Gastroesophageal sphincter (tissue), 4 donors: ENCODE results near the gene DHX57. TPM values are rescaled to one million over a fixed set of nuclear protein-coding genes. Genes with fewer than 3 reads are reported as not detected.
A peak's percentile ranks its signal among the peaks of the same experiment; 100 is the strongest.

Experiments used
- ATAC-seq: fragments of 150-250 bp; one replicate; pipeline ENCODE4 v1.9.1; 2016; ENCODE audit warnings: mild to moderate bottlenecking, moderate library complexity
- H3K27ac ChIP-seq, 4 donors: fragments of 200-600 bp; sonication (generic) in 3 of 4; 1 replicate in 3 of 4; 2 replicates in 1 of 4; pipeline ENCODE4 v1.5.1; 2016 to 2019
- H3K27me3 ChIP-seq: fragments of 200-600 bp; sonication (generic); one replicate; pipeline ENCODE4 v1.5.1; 2019
- H3K36me3 ChIP-seq, 2 donors: fragments of 200-600 bp; sonication (generic); one replicate each; pipeline ENCODE4 v1.5.1; 2019; ENCODE audit warnings: control low read depth in 1 of 2
- H3K4me1 ChIP-seq, 3 donors: fragments of 200-600 bp; sonication (generic); 1 replicate in 2 of 3; 2 replicates in 1 of 3; pipeline ENCODE4 v1.5.1; 2016 to 2019; ENCODE audit warnings: control low read depth in 2 of 3
- H3K4me3 ChIP-seq, 2 donors: fragments of 200-600 bp; sonication (generic); one replicate each; pipeline ENCODE4 v1.5.1; 2019; ENCODE audit warnings: mild to moderate bottlenecking in 1 of 2, moderate library complexity in 1 of 2
- H3K9me3 ChIP-seq, 3 donors: fragments of 200-600 bp; sonication (generic); one replicate each; pipeline ENCODE4 v1.5.1; 2017 to 2019; ENCODE audit warnings: control low read depth in 2 of 3
- CTCF ChIP-seq, 4 experiments: fragments of 200-600 bp in 2 of 4; fragments of 450-650 bp in 2 of 4; sonication (generic) in 1 of 4; IDR thresholded peaks; one replicate each; pipeline ENCODE4 v1.5.1; 2017 to 2019; ENCODE audit warnings: antibody characterized with exemption in 4 of 4, mild to moderate bottlenecking in 2 of 4, moderate library complexity in 2 of 4
- EP300 ChIP-seq: sonication (generic); formaldehyde crosslinking; IDR thresholded peaks from one replicate; pipeline ENCODE4 v1.6.1; 2017; ENCODE audit warnings: antibody characterized with exemption, mild to moderate bottlenecking
- POLR2A ChIP-seq, 2 donors: fragments of 450-650 bp; IDR thresholded peaks; one replicate each; pipeline ENCODE4 v1.6.1; 2017; ENCODE audit warnings: antibody characterized with exemption in 2 of 2, mild to moderate bottlenecking in 2 of 2, moderate library complexity in 1 of 2
- POLR2AphosphoS5 ChIP-seq: sonication (generic); formaldehyde crosslinking; IDR thresholded peaks from one replicate; pipeline ENCODE4 v1.6.1; 2017; ENCODE audit warnings: antibody characterized with exemption
- WGBS, 2 donors: methylation state at CpG; one replicate each; pipeline ENCODE4 v1.1.5; 2018; ENCODE audit warnings: low coverage in 1 of 2; 5-methylcytosine and 5-hydroxymethylcytosine counted together
- small RNA-seq, 4 donors: library from RNA; depleted of rRNA; stranded (forward); fragments of <200 nt; gene quantifications; one replicate each; pipeline ENCODE3, GENCODE V24; 2016
- total RNA-seq, 4 donors: library from RNA; depleted of rRNA; stranded (reverse); fragments of >200 nt; gene quantifications; one replicate each; pipeline ENCODE4 v1.1.0, GENCODE V29; 2016

The DHX57 gene
- total RNA-seq, 4 donors from 2014 or later: 10.9 to 24.1 (median 20.1) TPM

- peaks cover 13 to 73% (median 29%) of the 10 kb centered on the region in 3 donors for H3K4me1 ChIP-seq
- H3K36me3 ChIP-seq: peaks cover 9 to 63% of the 10 kb centered on the region in 2 donors
- H3K9me3 ChIP-seq: no peaks in the 10 kb centered on the region
- 90 to 91% methylated on average over 9 of the region's 9 CpGs for WGBS, 2 donors
- TF ChIP-seq CTCF (IDR thresholded peaks at IDR 0.05) (no peak), POLR2A (IDR thresholded peaks at IDR 0.05) (no peak), EP300 (no peak), POLR2AphosphoS5 (no peak)
- no peak for ATAC-seq
- H3K27ac ChIP-seq: no peak overlapping the region
- H3K27me3 ChIP-seq: no peaks in the 10 kb centered on the region
- H3K4me3 ChIP-seq: no peak overlapping the region
Measured at GRCh38 chr2:38748391-38748790, 127.3 kb downstream of the DHX57 start.

GRCh38 chr2:38747819-38748218 is 127.9 kb downstream of the DHX57 start:
- Histone ChIP-seq H3K4me1 (peaks cover 13 to 78% (median 29%) of the 10 kb centered on the region in 3 donors), H3K9me3 (no peaks in the 10 kb centered on the region), H3K36me3 (peaks cover 9 to 68% of the 10 kb centered on the region in 2 donors), H3K27ac (peak overlapping the region in 3 of 4 donors; percentile 1 to 25 (median 11)), H3K4me3 (no peak overlapping the region), H3K27me3 (no peaks in the 10 kb centered on the region)
- ATAC-seq: no peak
- TF ChIP-seq CTCF (IDR thresholded peaks at IDR 0.05): no peak
- TF ChIP-seq EP300: no peak
- no peak for TF ChIP-seq POLR2A (IDR thresholded peaks at IDR 0.05)
- no peak for TF ChIP-seq POLR2AphosphoS5
- 60 to 76% methylated on average over 5 of the region's 5 CpGs for WGBS, 2 donors

Small RNA genes lying within 50 kb of the gene (small RNA-seq; reads per million reads assigned to genes)
- 0 reads per million in 4 donors for gene RNU6-851P

Other genes with a start within 250 kb of the DHX57 start
- 10 to 100 TPM in 3 of 4 donors, 1 to 10 TPM in 1; 9.2 to 17.1 (median 13.2) TPM for gene GALM, start 209.8 kb downstream of the DHX57 start, total RNA-seq
- gene SRSF7, start 124.6 kb downstream of the DHX57 start, total RNA-seq: 100 to 1,000 TPM in 2 of 4 donors, 10 to 100 TPM in 2; 39.0 to 109 (median 73.4) TPM
- 10 to 100 TPM in 1 of 4 donors, 1 to 10 TPM in 3; 5.9 to 11.2 (median 6.9) TPM for gene GEMIN6, start 97.7 kb downstream of the DHX57 start, total RNA-seq
- gene MORN2, start within 50 bp of the DHX57 start, total RNA-seq: 10 to 100 TPM in 3 of 4 donors, 1 to 10 TPM in 1; 9.1 to 21.6 (median 14.2) TPM
- 1 to 10 TPM in 2 of 4 donors, under 1 TPM in 2; 0.19 to 1.2 (median 1.1) TPM for gene ARHGEF33, start 13.9 kb upstream of the DHX57 start, total RNA-seq
- 10 to 100 TPM; 48.6 to 64.2 (median 58.6) TPM for gene SOS1, start 245.1 kb upstream of the DHX57 start, total RNA-seq